Measurements from ENCODE around the gene ADI1.

DNA sequence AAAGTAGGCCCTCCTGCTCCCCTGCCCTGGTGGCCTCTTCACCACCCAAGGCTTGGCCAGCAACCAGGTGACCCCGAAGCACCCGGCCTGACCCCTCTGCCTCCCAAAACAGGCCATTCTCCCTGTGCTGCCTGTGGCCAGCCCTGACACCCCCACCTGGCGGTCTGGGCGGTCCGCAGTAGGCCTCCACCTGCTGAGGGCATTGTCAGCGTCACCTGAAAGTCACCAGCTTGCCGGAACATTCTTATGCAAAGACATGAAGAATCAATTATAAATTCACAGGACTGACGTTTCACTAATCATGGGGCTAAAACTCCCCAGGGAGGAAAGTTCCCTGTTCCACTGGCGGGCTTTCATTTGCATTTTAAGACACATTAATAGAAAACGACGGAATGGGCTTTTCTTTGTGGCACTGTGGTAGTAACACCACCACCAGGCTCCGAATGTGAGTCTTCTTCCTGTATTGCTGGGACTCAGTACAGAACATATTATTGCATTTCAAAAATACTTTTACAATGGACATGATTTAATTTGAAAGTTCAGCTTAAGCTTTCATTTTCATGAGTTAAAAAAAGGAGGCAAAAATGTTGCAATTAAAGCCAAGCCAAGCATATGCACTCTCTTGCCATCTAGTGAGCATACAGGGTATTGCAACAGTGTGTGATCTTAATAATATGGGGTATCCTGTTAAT lies 57.4 kb downstream of the ADI1 start:
- TF ChIP-seq, protein P1, sequence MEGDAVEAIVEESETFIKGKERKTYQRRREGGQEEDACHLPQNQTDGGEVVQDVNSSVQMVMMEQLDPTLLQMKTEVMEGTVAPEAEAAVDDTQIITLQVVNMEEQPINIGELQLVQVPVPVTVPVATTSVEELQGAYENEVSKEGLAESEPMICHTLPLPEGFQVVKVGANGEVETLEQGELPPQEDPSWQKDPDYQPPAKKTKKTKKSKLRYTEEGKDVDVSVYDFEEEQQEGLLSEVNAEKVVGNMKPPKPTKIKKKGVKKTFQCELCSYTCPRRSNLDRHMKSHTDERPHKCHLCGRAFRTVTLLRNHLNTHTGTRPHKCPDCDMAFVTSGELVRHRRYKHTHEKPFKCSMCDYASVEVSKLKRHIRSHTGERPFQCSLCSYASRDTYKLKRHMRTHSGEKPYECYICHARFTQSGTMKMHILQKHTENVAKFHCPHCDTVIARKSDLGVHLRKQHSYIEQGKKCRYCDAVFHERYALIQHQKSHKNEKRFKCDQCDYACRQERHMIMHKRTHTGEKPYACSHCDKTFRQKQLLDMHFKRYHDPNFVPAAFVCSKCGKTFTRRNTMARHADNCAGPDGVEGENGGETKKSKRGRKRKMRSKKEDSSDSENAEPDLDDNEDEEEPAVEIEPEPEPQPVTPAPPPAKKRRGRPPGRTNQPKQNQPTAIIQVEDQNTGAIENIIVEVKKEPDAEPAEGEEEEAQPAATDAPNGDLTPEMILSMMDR (IDR thresholded peaks at IDR 0.05), result peak; percentile 57 to 94 (median 91)
- no peak for TF ChIP-seq POLR2A (IDR thresholded peaks at IDR 0.05)
